ENCODE data around the gene TSC22D2. TPM values are rescaled to one million over a fixed set of nuclear protein-coding genes. Genes with fewer than 3 reads are reported as not detected.

The TSC22D2 gene
- total RNA-seq, 1 donor from 2014 or later: 37.9 TPM

DNA sequence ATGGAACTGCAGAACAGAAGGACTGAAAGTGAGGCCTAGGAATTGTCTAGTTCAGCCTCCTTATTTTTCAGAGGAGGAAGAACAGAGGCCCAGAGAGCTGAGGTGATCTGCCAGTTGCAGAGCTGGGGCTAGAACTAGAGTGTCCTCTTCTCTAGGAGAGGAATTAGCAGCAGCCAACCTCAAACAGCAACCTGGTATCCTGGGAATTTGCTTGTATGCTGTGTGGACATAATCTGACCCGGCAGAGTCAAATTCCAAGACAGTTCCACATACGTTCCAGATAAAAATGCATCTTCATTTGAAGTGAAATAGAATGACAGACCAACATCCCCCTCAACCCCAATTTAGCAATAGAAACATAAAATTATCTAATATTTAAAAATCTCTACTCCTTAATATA lies 13.5 kb upstream of the TSC22D2 start:
- no peaks in the 10 kb centered on the region for H3K4me1 Mint-ChIP-seq
- H3K36me3 Mint-ChIP-seq (ENCODE audit: low read depth): no peaks in the 10 kb centered on the region
- DNase-seq (ENCODE audit: low read depth, low spot score): no peak
- H3K27ac Mint-ChIP-seq (ENCODE audit: unreplicated experiment): no peak overlapping the region
- H3K27me3 Mint-ChIP-seq (ENCODE audit: low read depth): no peaks in the 10 kb centered on the region
- TF ChIP-seq, protein P1, sequence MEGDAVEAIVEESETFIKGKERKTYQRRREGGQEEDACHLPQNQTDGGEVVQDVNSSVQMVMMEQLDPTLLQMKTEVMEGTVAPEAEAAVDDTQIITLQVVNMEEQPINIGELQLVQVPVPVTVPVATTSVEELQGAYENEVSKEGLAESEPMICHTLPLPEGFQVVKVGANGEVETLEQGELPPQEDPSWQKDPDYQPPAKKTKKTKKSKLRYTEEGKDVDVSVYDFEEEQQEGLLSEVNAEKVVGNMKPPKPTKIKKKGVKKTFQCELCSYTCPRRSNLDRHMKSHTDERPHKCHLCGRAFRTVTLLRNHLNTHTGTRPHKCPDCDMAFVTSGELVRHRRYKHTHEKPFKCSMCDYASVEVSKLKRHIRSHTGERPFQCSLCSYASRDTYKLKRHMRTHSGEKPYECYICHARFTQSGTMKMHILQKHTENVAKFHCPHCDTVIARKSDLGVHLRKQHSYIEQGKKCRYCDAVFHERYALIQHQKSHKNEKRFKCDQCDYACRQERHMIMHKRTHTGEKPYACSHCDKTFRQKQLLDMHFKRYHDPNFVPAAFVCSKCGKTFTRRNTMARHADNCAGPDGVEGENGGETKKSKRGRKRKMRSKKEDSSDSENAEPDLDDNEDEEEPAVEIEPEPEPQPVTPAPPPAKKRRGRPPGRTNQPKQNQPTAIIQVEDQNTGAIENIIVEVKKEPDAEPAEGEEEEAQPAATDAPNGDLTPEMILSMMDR (conservative IDR thresholded peaks at IDR 0.05): no peak
- no peak overlapping the region for H3K4me3 Mint-ChIP-seq
- no peaks in the 10 kb centered on the region for H3K9me3 Mint-ChIP-seq

DNA sequence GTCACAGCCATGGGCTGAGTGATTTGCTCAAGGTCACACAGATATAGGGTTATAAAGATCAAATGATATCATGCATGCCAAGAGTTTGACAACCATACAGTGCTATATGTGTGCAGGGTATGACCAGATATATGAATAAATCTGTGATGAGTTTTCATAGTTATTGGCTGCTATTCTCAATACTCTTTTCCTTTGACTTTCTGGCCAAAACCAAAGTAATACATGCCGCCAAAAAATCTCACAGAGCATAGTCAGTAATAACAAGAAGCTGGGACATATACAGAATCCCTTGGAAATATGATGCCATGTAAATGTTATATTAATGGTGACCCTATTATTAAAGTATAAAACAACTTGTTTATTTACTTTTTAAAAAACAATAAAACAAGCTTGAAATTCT lies 11.6 kb upstream of the TSC22D2 start:
- Mint-ChIP-seq H3K27me3 (ENCODE audit: low read depth) (no peaks in the 10 kb centered on the region), H3K27ac (ENCODE audit: unreplicated experiment) (no peak overlapping the region), H3K4me3 (no peak overlapping the region), H3K4me1 (no peaks in the 10 kb centered on the region), H3K9me3 (no peaks in the 10 kb centered on the region), H3K36me3 (ENCODE audit: low read depth) (no peaks in the 10 kb centered on the region)
- no peak for DNase-seq (ENCODE audit: low read depth, low spot score)
- TF ChIP-seq, protein P1 (conservative IDR thresholded peaks at IDR 0.05): no peak

DNA sequence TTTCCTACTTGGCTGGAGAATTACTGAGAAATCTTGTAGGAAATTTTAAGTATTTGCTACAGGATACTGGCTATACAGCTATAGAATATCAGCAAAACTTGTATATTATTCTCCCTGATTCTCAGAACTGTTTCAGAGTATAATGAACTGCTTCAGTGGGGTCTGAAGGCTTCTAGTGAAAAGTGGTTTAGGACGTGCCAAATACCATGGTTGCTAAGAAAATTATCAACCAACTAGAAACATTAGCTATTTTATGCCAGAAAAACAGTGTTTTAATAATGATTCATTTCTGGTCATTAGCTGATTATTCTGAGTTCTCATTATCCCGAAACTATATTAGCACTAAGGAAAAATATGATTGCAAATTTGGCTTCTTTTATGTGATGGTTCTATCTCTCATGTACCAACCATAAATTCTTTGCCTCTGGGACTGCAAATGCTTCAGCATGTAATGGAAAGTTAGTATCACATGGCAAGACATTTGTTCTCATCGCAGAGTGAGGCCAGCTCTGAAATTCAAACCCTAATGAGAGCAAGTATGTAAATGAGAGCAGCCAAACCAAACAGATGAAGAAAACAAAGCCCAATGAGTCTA lies 11.0 kb upstream of the TSC22D2 start:
- TF ChIP-seq, protein P1 (conservative IDR thresholded peaks at IDR 0.05): no peak
- H3K4me3 Mint-ChIP-seq: no peak overlapping the region
- no peaks in the 10 kb centered on the region for H3K9me3 Mint-ChIP-seq
- H3K36me3 Mint-ChIP-seq (ENCODE audit: low read depth): no peaks in the 10 kb centered on the region
- H3K27me3 Mint-ChIP-seq (ENCODE audit: low read depth): no peaks in the 10 kb centered on the region
- H3K4me1 Mint-ChIP-seq: no peaks in the 10 kb centered on the region
- DNase-seq (ENCODE audit: low read depth, low spot score): no peak
- H3K27ac Mint-ChIP-seq (ENCODE audit: unreplicated experiment): no peak overlapping the region

DNA sequence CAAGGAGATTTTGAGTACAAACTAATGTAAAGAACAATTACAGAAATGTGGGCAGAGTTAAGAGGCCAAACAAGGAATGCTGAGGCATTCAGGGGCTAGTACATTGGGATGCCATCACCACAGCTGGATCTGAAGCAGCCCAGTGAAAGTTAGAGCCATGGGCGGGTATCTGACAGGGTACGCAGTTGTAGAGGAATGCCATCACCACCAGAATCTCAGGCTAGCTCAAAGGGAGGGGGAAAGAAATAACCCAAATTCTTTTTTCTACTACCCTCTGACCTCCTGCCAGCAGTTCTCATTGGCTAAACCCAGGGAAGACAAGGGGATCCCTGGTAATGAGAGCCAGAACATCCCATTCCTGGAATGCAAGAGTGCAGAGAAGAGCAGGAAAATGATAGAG lies 9.0 kb upstream of the TSC22D2 start:
- Mint-ChIP-seq H3K27ac (ENCODE audit: unreplicated experiment) (no peak overlapping the region), H3K4me1 (no peaks in the 10 kb centered on the region), H3K4me3 (no peak overlapping the region), H3K27me3 (ENCODE audit: low read depth) (no peaks in the 10 kb centered on the region), H3K36me3 (ENCODE audit: low read depth) (no peaks in the 10 kb centered on the region), H3K9me3 (no peaks in the 10 kb centered on the region)
- DNase-seq (ENCODE audit: low read depth, low spot score): no peak
- TF ChIP-seq, protein P1 (conservative IDR thresholded peaks at IDR 0.05): no peak

DNA sequence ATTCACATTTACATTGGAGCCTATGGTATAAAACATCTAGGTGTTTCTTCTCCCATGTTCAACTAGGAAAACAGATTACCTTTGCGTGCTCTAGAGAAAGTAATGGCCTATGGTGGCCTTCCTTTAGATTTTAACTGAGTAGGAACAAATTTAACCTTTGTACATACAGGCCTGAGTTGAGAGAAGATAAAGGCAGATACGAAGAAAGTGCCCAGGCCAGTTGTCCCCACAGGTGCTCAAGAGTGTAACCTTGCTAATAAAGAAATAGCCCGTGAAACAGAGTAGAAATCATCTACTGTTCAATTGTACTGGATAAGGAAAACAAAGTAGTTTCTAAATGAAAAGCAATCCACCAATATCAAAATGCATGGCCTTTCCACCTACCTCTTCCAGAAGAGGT lies 6.8 kb upstream of the TSC22D2 start:
- Mint-ChIP-seq H3K9me3 (no peaks in the 10 kb centered on the region), H3K4me3 (no peak overlapping the region), H3K27me3 (ENCODE audit: low read depth) (no peaks in the 10 kb centered on the region), H3K27ac (ENCODE audit: unreplicated experiment) (no peak overlapping the region), H3K36me3 (ENCODE audit: low read depth) (no peaks in the 10 kb centered on the region), H3K4me1 (no peaks in the 10 kb centered on the region)
- DNase-seq (ENCODE audit: low read depth, low spot score): no peak
- TF ChIP-seq, protein P1 (conservative IDR thresholded peaks at IDR 0.05): no peak
